Endodermal cell (in vitro differentiated cells): ENCODE results near the gene NPM3. TPM values are rescaled to one million over a fixed set of nuclear protein-coding genes. Genes with fewer than 3 reads are reported as not detected.
A peak's percentile ranks its signal among the peaks of the same experiment; 100 is the strongest.

Experiments used
- DNase-seq: peaks from one replicate; pipeline ENCODE4 v3.0.0-alpha.2; 2017
- H3K27ac ChIP-seq: 2 replicates; pipeline ENCODE4 v1.5.1; 2013; ENCODE audit warnings: mild to moderate bottlenecking, low read depth, low read length, moderate library complexity
- H3K27me3 ChIP-seq: 2 replicates; pipeline ENCODE4 v1.6.1; 2013; ENCODE audit warnings: mild to moderate bottlenecking, low read length, moderate library complexity; ENCODE audit not compliant: insufficient read depth, control insufficient read depth, poor library complexity, severe bottlenecking
- H3K36me3 ChIP-seq: 2 replicates; pipeline ENCODE4 v1.7.0; 2013; ENCODE audit warnings: mild to moderate bottlenecking, low read length, moderate library complexity; ENCODE audit not compliant: control insufficient read depth, insufficient read depth
- H3K4me1 ChIP-seq: one replicate; pipeline ENCODE4 v1.7.0; 2013; ENCODE audit warnings: low read length; ENCODE audit not compliant: control insufficient read depth, insufficient read depth
- H3K4me3 ChIP-seq: 2 replicates; pipeline ENCODE4 v1.5.1; 2013; ENCODE audit warnings: mild to moderate bottlenecking, low read length, moderate library complexity
- H3K9ac ChIP-seq: 2 replicates; pipeline ENCODE4 v1.6.1; 2013; ENCODE audit warnings: mild to moderate bottlenecking, low read length, moderate library complexity; ENCODE audit not compliant: poor library complexity, severe bottlenecking; ENCODE audit errors: extremely low read depth
- H3K9me3 ChIP-seq: 2 replicates; pipeline ENCODE4 v1.6.1; 2013; ENCODE audit warnings: mild to moderate bottlenecking, low read length, moderate library complexity; ENCODE audit not compliant: control insufficient read depth
- H3K27ac Mint-ChIP-seq: 2 replicates; pipeline ENCODE4 v1.8.0; 2020; ENCODE audit warnings: mixed read lengths
- H3K27me3 Mint-ChIP-seq: 2 replicates; pipeline ENCODE4 v1.8.0; 2021; ENCODE audit warnings: mild to moderate bottlenecking, mixed read lengths; ENCODE audit not compliant: insufficient read depth
- H3K36me3 Mint-ChIP-seq: 2 replicates; pipeline ENCODE4 v1.8.0; 2020; ENCODE audit warnings: low read depth, mixed read lengths
- H3K4me1 Mint-ChIP-seq: 2 replicates; pipeline ENCODE4 v1.8.0; 2020; ENCODE audit warnings: mixed read lengths
- H3K4me3 Mint-ChIP-seq: 2 replicates; pipeline ENCODE4 v1.8.0; 2020; ENCODE audit warnings: mild to moderate bottlenecking, moderate library complexity, mixed read lengths
- H3K9me3 Mint-ChIP-seq: 2 replicates; pipeline ENCODE4 v1.8.0; 2020; ENCODE audit warnings: mild to moderate bottlenecking, mixed read lengths
- WGBS, 2 experiments: methylation state at CpG; one replicate each; pipeline versions ENCODE4 v1.1.5 to v1.1.7; 2013; ENCODE audit warnings: missing lambda C conversion rate in 2 of 2, mixed read lengths in 1 of 2; ENCODE audit not compliant: insufficient coverage in 1 of 2, insufficient read length in 1 of 2; 5-methylcytosine and 5-hydroxymethylcytosine counted together
- total RNA-seq, 2 donors: library from RNA; stranded (reverse); fragmentation: NEBNext Ultra II Directional in 1 of 2; extraction: Animal tissue kit (Norgen Biotek cat#: 25700) in 1 of 2; gene quantifications; 2 replicates in 1 of 2; 3 replicates in 1 of 2; pipeline ENCODE4 v1.2.1, GENCODE V29; 2021
- TF ChIP-seq, protein P1 (sequence below): fragments of 200-600 bp; sonication (generic); conservative IDR thresholded peaks from 2 replicates; pipeline ENCODE4 v1.5.0; 2021; ENCODE audit warnings: antibody characterized with exemption, mild to moderate bottlenecking

The NPM3 gene
- total RNA-seq, 2 donors from 2014 or later = 82.2 to 133 TPM

DNA sequence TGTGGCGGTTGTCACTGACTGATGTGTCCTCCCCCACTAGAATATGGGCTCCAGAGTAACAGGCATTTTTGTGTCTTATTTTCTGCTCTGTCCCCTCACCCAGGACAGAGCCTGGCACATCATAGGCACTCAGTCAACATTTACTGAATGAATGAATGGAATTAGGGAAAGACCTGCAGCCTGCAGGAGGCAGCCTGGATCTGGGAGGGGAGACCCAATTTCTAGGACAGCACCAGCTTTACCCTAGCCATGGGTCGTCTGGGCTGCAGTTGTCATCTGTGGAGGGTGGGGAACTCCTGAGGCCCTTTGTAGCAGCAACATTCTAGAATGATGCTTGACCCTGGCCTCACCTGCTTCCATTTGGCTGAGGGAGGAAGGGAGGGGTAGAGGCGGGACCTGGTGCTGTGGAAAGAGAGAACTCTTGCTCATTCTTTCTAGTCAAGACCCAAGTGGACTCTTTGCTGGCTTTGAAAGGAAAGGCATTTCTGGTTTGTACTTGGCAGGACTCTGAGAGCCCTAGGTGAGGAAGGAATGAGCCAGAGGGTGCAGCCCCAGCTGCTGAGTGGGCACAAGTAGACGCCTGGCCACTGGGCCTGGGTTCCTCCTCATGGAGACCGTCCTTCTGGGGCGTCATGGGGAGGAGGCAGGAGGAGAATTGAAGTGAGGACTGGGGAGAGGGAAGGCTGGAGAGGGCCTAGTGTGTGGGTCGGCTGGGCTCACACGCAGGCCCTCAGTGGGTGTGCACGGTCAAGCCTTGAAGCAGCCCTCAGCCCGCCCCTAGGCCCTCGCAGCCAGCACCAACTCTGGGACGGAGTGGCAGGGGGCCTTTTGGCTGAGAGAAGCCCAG lies 16.3 kb downstream of the NPM3 start:
- no peak overlapping the region for H3K9ac ChIP-seq
- no peaks in the 10 kb centered on the region for H3K9me3 ChIP-seq
- peaks cover 22% of the 10 kb centered on the region for H3K4me1 Mint-ChIP-seq
- no peaks in the 10 kb centered on the region for H3K27me3 ChIP-seq
- no peaks in the 10 kb centered on the region for H3K27me3 Mint-ChIP-seq
- no peaks in the 10 kb centered on the region for H3K9me3 Mint-ChIP-seq
- H3K27ac Mint-ChIP-seq = no peak overlapping the region
- DNase-seq = peak; percentile 50
- H3K36me3 Mint-ChIP-seq = peaks cover 13% of the 10 kb centered on the region
- no peak overlapping the region for H3K4me3 ChIP-seq
- TF ChIP-seq, protein P1, sequence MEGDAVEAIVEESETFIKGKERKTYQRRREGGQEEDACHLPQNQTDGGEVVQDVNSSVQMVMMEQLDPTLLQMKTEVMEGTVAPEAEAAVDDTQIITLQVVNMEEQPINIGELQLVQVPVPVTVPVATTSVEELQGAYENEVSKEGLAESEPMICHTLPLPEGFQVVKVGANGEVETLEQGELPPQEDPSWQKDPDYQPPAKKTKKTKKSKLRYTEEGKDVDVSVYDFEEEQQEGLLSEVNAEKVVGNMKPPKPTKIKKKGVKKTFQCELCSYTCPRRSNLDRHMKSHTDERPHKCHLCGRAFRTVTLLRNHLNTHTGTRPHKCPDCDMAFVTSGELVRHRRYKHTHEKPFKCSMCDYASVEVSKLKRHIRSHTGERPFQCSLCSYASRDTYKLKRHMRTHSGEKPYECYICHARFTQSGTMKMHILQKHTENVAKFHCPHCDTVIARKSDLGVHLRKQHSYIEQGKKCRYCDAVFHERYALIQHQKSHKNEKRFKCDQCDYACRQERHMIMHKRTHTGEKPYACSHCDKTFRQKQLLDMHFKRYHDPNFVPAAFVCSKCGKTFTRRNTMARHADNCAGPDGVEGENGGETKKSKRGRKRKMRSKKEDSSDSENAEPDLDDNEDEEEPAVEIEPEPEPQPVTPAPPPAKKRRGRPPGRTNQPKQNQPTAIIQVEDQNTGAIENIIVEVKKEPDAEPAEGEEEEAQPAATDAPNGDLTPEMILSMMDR = no peak
- 92 to 96% methylated on average over 6 to 12 of the region's 12 CpGs for WGBS, 2 experiments
- no peak overlapping the region for H3K27ac ChIP-seq
- H3K4me3 Mint-ChIP-seq = no peak overlapping the region
- peaks cover 15% of the 10 kb centered on the region for H3K4me1 ChIP-seq
- peaks cover 36% of the 10 kb centered on the region for H3K36me3 ChIP-seq

DNA sequence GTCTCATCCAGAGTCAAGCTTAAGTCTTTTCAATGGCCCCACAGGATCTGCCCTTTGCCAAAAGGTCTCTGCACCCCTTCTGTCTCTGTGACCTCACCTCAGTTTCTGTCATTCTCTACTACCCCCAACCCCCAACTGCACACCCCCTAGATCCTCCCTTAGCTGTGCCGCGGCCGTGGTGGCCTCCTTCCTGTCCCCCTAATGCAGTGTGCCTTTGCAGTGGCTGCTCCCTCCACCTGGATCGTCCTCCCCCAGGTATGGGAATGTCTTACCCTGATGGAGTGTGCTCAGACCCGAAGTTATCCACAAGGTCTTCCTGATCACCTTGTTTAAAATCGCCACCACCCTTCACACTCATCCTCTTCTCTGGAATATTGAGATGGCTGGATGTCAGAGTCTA lies 16.9 kb downstream of the NPM3 start:
- no peaks in the 10 kb centered on the region for H3K9me3 ChIP-seq
- TF ChIP-seq, protein P1 = no peak
- no peaks in the 10 kb centered on the region for H3K27me3 ChIP-seq
- Mint-ChIP-seq H3K27me3 (no peaks in the 10 kb centered on the region), H3K9me3 (no peaks in the 10 kb centered on the region), H3K4me3 (no peak overlapping the region), H3K4me1 (peaks cover 22% of the 10 kb centered on the region), H3K36me3 (peaks cover 8% of the 10 kb centered on the region), H3K27ac (no peak overlapping the region)
- H3K9ac ChIP-seq = no peak overlapping the region
- no peak overlapping the region for H3K27ac ChIP-seq
- WGBS, 2 experiments = 91% methylated on average over 5 of the region's 6 CpGs; no CpG with 5 or more reads in 1 of the 2 experiments
- H3K4me1 ChIP-seq = peaks cover 12% of the 10 kb centered on the region
- H3K36me3 ChIP-seq = peaks cover 30% of the 10 kb centered on the region
- DNase-seq = no peak
- H3K4me3 ChIP-seq = no peak overlapping the region

DNA sequence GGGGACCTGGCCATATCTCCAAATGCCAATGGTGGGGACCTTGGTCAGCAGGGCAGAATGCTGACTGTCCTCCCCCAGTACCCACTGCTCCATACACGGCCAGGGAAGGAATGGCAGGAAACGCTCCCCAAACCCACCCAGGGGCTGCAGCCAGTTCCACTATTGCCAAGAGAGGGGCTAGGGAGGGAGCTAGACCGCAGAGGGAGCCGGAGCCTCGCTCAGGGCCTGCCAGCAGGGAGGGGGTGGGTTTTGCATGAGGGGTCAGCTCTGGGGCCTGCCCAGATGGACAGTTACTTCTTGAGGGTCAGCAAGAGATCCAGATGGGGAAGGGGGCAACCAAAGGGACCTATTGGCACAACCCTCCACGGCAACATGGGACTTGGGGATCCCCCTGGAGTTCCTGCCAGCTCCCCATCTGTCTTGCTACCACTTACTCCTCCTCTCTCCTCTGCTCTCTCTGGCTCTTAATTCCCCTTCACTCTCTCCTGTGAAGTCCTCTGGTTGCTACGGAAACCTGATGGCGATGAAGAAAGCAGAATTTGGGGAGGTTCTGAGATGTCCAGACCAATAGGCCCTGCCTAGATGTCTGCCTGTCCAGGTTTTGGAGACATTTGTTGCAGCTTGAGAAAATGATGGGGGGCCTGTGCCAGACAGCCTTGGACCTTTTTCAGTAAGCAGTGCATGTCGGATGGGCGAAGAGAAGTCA lies 20.0 kb downstream of the NPM3 start:
- H3K9ac ChIP-seq = no peak overlapping the region
- H3K36me3 Mint-ChIP-seq = no peaks in the 10 kb centered on the region
- H3K27ac Mint-ChIP-seq = no peak overlapping the region
- no peak overlapping the region for H3K4me3 Mint-ChIP-seq
- WGBS, 2 experiments = 87 to 95% methylated on average over 3 to 10 of the region's 10 CpGs
- H3K9me3 ChIP-seq = no peaks in the 10 kb centered on the region
- no peak overlapping the region for H3K27ac ChIP-seq
- no peak for DNase-seq
- peaks cover 25% of the 10 kb centered on the region for H3K4me1 Mint-ChIP-seq
- peaks cover 5% of the 10 kb centered on the region for H3K36me3 ChIP-seq
- no peaks in the 10 kb centered on the region for H3K9me3 Mint-ChIP-seq
- H3K27me3 ChIP-seq = no peaks in the 10 kb centered on the region
- peaks cover 3% of the 10 kb centered on the region for H3K27me3 Mint-ChIP-seq
- H3K4me3 ChIP-seq = no peak overlapping the region
- H3K4me1 ChIP-seq = peaks cover 17% of the 10 kb centered on the region
- TF ChIP-seq, protein P1 = no peak
